ENCODE measurements around the gene MCC.

- TF ChIP-seq EZH2 (IDR thresholded peaks at IDR 0.05) (no peak), CTCF (IDR thresholded peaks at IDR 0.05) (no peak), EZH2phosphoT487 (IDR thresholded peaks at IDR 0.05) (no peak)
Measured at GRCh38 chr5:113331209-113331551, 157.1 kb downstream of the MCC start.
